Activated T-cell treated with anti-CD3 and anti-CD28 coated beads, Interleukin-2, amount 50 U/mL, for 24 hours (primary cell): Measurements from ENCODE around the gene TTLL11.

Experiments
- DNase-seq: peaks from one replicate; pipeline ENCODE4 v3.0.0-alpha.2; 2020
- H3K27ac Mint-ChIP-seq: 2 replicates; pipeline ENCODE4 v1.8.0; 2020; ENCODE audit warnings: mild to moderate bottlenecking, mixed read lengths
- H3K27me3 Mint-ChIP-seq: 2 replicates; pipeline ENCODE4 v1.8.0; 2020; ENCODE audit warnings: mixed read lengths
- H3K36me3 Mint-ChIP-seq: 2 replicates; pipeline ENCODE4 v1.8.0; 2020; ENCODE audit warnings: low read depth, mixed read lengths
- H3K4me1 Mint-ChIP-seq: 2 replicates; pipeline ENCODE4 v1.8.0; 2020; ENCODE audit warnings: low read depth, mixed read lengths
- H3K4me3 Mint-ChIP-seq: 2 replicates; pipeline ENCODE4 v1.8.0; 2020; ENCODE audit warnings: mild to moderate bottlenecking, moderate library complexity, mixed read lengths
- H3K9me3 Mint-ChIP-seq: 2 replicates; pipeline ENCODE4 v1.8.0; 2020; ENCODE audit warnings: mixed read lengths

The TTLL11 gene

DNA sequence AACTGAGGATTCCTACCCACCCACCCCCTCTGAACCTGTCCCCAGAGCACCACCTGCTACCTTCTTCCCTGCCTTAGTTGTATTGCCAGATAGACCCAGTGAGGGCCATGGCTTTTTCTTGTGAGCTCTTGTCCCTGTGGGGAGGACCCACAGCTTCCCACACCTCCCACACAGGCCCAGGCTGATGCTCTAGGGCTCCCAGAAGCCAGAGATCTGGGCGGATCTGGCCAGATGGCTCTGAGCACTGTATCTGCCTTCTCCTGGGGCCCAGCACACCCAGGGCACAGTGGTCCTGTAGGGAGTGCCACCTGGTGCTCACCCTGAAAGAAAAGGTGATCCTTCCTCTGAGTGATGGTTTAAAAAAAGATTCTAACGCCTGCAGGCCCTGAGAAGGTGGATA, 310.0 kb downstream of the TTLL11 start:
- Mint-ChIP-seq H3K27ac (no peak overlapping the region), H3K9me3 (no peaks in the 10 kb centered on the region), H3K4me1 (peaks cover 6% of the 10 kb centered on the region), H3K27me3 (peaks cover 9% of the 10 kb centered on the region), H3K4me3 (no peak overlapping the region), H3K36me3 (no peaks in the 10 kb centered on the region)
- no peak for DNase-seq

DNA sequence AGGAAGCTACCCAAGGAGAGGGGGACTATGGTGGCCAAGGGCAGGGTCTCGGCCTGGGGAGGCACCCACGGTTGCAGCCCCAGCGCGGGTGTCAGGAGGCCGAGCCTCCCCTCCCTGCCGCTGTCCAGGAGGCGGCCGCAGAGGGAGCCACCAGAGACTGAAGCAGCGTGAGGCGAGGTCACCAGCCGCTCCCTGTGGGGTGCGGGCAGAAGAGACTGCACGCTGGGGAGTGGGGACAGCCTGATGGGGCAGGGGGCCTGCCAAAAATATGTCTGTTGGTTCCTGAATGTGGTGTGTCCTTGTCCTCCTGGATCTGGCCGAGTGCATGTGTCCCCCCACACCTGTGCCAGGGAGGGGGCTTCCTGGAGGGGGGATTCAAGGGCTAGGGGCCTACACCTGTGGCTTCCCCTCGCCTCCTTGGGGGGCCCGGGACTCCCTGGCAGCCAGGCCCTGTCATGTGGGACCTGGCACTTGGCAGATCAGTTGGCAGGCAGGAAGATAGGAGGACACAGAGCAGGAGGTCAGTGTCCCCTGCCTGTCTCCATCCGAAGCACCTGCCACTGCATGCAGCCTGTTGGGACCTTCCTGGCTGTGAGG, 310.5 kb downstream of the TTLL11 start:
- Mint-ChIP-seq H3K27me3 (peaks cover 9% of the 10 kb centered on the region), H3K27ac (no peak overlapping the region), H3K4me3 (no peak overlapping the region), H3K4me1 (peaks cover 6% of the 10 kb centered on the region), H3K9me3 (no peaks in the 10 kb centered on the region), H3K36me3 (no peaks in the 10 kb centered on the region)
- DNase-seq: no peak

DNA sequence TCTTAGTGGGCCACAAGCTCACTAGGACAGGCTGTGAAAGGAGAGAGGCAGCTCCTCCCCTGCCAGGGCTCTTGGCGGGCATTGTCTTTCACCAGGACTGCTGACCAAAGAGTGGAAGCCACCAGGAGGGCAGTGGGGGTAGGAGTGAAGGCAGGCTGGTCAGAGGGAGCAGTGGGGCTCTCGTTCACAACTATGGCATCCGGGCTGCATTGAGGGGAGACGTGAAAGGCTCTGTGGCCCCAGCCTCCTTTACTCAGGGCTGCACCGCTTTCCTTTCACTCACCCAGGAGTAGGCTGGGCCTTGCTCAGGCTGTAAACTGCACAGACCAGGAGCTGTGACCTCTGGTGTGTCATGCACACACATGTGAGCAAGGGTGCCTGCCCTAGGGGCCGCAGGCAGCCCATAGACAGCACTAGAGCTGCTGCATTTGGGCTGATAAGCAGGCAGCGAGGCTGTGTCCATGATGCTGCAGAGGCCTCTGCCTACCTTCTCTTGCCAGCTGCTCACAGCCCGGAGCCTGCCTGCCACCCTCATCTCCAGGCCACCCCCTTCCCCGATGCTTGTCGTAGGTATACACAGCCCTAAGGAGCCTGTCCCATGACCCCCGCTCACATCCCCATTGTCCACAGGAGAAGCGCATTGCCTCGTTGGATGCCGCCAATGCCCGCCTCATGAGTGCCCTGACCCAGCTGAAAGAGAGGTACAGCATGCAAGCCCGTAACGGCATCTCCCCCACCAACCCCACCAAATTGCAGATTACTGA, 311.2 kb downstream of the TTLL11 start:
- Mint-ChIP-seq H3K4me1 (peaks cover 6% of the 10 kb centered on the region), H3K9me3 (no peaks in the 10 kb centered on the region), H3K4me3 (no peak overlapping the region), H3K27ac (no peak overlapping the region), H3K36me3 (no peaks in the 10 kb centered on the region), H3K27me3 (peaks cover 9% of the 10 kb centered on the region)
- DNase-seq: no peak

DNA sequence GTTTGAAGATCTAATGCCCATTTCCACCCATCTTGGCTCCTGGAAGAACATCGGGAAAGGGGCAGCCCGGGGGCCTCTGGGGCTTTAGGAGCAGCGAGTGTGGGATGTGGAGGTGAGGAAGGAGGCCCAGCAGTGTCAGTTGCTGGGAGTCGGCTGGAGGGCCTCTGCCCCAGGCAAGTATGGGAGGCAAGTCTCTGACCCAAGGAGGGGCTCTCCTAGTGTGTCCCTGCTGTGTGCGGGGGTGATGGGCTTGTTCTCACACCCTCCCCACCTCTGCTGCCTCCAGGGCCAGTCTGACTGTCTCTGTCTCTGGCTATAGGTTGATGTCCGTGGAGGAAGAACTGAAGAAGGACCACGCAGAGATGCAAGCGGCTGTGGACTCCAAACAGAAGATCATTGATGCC, 312.0 kb downstream of the TTLL11 start:
- Mint-ChIP-seq H3K4me3 (no peak overlapping the region), H3K36me3 (no peaks in the 10 kb centered on the region), H3K9me3 (no peaks in the 10 kb centered on the region), H3K4me1 (peaks cover 6% of the 10 kb centered on the region), H3K27ac (no peak overlapping the region), H3K27me3 (peaks cover 10% of the 10 kb centered on the region)
- DNase-seq: no peak

DNA sequence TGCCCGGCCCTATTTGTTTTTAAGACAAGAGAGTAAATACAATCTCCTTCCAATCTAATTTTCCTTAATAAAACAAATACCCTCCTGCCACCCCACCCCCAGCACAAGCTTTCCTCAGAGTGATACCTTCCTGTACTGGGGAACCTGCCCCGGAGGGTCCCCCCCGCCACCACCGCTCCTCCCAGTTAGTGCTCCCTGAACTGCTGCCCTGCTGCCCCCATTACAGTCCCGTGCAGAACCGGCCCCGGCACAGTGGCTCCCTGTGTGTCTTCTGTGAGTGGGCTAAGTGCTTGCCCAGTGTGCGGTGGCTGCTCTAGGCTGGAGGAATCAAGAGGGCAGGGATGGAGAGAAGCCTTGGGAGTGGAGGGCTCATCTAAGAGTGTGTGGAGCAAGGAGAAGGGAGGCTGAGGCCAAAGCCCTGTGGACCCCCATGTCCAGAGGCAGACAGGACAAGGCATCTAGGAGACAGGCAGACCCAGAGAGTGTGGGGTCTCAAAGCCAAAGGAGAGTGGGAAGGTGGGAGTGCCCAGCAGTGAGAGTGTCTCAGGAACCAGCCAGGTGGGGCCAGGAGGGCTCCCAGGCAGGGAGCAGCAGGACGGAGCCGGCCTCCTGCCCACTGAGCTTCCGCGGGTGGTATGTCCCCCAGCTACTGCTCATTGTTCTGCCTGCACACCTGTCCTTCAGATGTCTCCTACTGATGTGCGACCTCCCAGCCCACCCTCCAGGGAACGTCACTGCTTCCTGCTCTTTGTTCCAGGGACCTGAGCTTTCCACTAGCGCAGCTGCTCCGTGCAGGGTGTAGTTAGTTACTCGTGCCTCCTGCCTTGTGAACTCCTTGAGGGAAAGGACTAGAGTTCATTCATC, 312.7 kb downstream of the TTLL11 start:
- no peak for DNase-seq
- no peak overlapping the region for H3K27ac Mint-ChIP-seq
- no peaks in the 10 kb centered on the region for H3K9me3 Mint-ChIP-seq
- peaks cover 6% of the 10 kb centered on the region for H3K4me1 Mint-ChIP-seq
- H3K27me3 Mint-ChIP-seq: peaks cover 10% of the 10 kb centered on the region
- no peak overlapping the region for H3K4me3 Mint-ChIP-seq
- no peaks in the 10 kb centered on the region for H3K36me3 Mint-ChIP-seq

DNA sequence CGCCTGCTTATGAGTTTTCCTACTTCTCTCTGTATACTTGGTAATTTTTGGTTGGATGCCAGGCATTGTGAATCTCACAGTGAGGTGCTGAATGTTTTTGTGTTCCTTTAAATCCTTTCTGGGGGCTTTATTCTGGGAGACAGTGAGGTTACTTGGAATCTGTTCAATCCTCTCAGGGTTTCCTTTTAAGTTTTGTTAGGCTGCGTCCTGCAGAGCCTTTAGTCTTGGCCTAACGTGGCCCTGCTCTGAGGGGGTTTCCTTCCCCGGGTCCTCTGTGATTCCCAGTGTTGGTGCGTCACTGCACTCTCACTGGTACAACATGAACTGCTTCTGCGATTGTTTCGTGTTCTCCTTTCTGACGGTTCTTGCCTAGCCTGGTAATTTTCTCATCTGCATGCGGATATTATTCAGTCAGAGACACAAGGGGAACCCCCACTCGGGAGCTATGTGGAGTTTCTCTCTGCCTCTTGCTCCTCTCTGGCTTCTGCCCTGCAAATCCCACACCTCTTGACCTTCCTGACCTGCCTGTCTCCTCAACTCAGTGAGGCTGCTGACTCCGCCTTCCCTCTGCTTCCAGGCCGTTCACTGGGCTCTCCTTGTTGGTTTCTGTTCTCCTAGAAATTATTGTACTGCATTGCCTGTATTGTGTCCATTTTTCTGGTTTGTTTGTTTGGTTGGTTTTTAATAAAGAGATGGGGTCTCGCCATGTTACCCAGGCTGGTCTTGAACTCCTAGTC, 313.6 kb downstream of the TTLL11 start:
- no peak for DNase-seq
- Mint-ChIP-seq H3K27ac (no peak overlapping the region), H3K36me3 (no peaks in the 10 kb centered on the region), H3K9me3 (no peaks in the 10 kb centered on the region), H3K27me3 (peaks cover 10% of the 10 kb centered on the region), H3K4me3 (no peak overlapping the region), H3K4me1 (peaks cover 6% of the 10 kb centered on the region)

DNA sequence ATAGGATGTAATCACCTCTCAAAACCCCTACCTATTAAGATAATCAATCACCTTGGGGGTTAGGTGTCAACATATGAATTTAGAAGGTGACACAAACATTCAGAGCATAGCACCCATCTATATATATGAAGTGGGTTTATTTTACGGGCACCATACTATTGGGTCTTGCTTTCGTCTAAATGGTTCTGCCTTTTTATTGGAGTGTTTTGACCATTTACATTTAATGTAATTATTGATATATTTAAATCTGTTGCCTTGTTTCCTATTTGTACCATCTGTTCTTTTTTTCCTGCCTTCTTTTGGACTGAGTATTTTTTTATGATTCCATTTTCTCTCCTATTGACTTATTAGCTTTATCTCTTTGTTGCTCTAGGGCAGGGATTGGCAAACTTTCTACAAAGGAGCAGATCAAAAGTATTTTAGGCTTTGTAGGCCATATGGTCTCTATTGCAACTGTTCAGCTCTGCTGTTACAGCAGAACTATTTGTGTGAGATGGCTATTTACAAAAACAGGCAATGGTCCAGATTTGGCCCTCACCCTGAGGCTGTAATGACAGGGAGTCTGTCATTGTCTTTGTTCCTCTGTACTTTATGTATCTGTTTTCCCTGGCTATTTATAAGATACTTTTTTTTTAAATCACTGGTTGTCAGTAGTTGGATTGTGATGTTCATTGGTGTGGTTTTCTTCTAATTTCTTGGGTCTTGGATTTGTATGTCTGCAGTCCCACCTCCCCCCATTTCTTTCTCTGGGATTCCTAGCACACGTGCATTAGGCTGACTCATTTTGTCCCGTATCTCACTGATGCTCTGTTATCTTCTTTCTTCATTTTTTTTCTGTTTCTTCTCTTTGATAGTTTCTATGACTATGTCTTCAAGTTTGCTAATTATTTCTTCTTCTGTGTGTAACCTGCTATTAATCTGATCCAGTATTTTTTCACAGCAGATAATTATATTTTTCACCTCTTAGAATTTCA, 314.6 kb downstream of the TTLL11 start:
- peaks cover 10% of the 10 kb centered on the region for H3K27me3 Mint-ChIP-seq
- no peak overlapping the region for H3K27ac Mint-ChIP-seq
- no peak overlapping the region for H3K4me3 Mint-ChIP-seq
- no peaks in the 10 kb centered on the region for H3K36me3 Mint-ChIP-seq
- peaks cover 2% of the 10 kb centered on the region for H3K4me1 Mint-ChIP-seq
- no peaks in the 10 kb centered on the region for H3K9me3 Mint-ChIP-seq
- DNase-seq: no peak

DNA sequence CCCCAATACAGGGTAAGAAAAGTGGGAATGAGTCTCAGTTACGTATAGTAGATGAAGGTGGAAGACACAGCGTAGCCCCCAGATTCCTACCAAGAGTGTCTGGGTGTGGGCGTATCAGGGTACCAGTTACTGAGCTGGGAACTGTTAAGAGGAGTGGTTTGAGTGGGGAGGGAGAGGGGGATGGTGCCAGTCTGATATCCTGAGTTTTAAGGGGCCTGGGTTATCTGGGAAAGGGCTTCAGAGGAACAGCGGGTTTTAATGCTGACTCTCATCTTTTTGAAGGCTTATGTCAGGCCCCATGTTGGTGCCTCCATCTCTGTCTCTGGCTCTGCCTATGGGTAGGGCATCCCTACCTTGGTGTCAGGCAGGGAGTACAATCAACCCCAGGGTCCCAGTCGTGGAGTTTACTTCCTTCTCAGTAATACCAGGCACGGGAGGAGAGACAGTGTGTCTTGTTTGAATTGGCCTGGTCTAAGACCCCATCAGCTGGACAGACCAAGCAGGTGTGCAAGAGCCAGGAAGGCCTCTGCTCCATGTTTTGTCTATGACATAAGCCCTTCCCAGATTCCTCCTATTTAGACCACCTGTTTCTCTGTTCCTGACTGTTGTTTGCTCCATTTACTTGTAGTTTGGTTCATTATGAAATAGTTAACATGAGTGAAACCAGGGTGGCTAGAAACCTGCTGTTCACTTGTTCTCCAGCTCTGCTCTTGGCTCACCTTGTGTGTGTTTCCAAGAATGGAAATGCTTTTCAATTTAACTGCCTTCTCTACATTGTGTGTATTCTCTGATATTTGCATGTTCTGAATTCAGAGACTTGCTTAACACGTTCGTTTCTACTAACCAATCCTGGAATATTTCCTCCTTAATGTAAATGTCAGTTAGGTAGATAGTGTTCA, 316.1 kb downstream of the TTLL11 start:
- no peaks in the 10 kb centered on the region for H3K4me1 Mint-ChIP-seq

DNA sequence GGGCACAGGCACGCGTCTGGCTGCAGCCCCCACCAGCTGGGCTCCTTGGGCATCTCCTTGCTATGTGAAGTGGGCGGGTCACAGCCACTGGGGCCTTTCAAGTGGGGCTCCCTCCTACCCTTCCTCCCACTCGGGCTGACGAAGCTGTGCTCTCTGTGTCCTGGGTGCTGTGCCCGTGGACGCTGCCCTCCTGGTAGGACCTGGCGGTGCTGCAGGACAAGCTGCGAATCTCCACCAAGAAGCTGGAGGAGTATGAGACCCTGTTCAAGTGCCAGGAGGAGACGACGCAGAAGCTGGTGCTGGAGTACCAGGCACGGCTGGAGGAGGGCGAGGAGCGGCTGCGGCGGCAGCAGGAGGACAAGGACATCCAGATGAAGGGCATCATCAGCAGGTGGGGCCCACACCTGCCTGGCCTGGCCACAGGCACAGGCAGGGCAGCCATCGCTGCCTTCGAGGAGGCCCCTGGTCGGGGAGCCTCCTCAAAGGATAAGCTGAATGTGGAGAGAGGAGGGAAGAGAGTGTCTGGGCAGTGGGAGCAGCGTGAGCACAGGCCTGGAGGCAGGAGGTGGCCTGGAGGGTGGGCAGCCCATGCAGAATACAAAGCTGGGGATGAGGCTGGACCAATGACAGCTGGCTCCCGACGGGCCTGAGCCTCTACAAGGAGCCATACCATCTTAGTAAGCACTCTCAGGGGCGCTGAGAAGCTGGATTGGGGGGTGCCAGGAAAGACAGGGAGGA, 316.9 kb downstream of the TTLL11 start:
- no peak overlapping the region for H3K27ac Mint-ChIP-seq

More for the DNA sequence above, 316.1 kb downstream of the TTLL11 start:
- Mint-ChIP-seq H3K9me3 (no peaks in the 10 kb centered on the region), H3K27me3 (peaks cover 10% of the 10 kb centered on the region), H3K4me3 (no peak overlapping the region), H3K27ac (no peak overlapping the region), H3K36me3 (no peaks in the 10 kb centered on the region)
- no peak for DNase-seq

DNA sequence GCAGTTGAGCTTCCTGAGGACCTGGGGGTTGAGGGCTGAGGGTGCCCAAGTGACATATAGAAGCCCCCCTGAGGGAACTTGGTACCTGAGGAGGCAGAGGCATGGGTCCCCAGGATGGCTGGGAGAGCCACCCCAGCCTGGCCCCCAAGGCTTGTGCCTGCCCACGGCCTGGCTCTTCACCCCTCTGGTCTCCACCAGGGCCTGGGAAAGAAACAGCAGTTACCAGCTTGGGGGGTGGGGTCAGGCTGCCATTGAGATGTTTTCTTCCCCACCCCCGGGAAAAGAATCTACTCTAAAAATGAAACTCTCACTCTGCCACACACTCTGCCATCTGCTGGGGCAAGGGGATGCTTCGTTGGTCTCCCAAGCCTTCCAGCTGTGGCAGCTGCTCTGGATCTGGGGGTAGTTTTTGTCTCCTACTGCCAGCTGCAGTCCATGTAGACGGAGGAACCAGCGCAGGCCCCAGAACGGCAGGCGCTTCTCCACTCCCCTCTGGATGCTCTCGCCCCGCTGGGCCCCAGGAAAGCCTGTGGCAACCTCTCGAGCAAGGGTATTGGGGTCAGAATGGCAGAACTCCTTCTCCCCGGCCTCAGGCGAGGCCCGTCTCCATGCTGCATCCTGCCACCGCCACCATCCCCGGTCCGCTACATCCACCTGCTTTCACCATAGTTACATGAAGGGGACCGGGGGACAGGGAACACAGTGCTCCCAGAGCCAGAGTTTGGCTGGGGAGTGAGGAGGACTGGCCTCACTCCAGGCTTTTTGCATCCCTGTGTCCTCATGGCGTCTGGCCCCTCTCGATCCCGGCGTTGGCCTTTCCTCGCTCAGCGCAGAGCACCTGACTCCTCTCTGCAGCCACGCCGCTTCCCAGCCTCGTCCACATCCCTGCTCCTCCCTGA, 318.1 kb downstream of the TTLL11 start:
- H3K4me1 Mint-ChIP-seq: no peaks in the 10 kb centered on the region
- no peak for DNase-seq
- no peak overlapping the region for H3K27ac Mint-ChIP-seq
- H3K36me3 Mint-ChIP-seq: no peaks in the 10 kb centered on the region
- peaks cover 4% of the 10 kb centered on the region for H3K27me3 Mint-ChIP-seq
- no peaks in the 10 kb centered on the region for H3K9me3 Mint-ChIP-seq
- no peak overlapping the region for H3K4me3 Mint-ChIP-seq

More for the DNA sequence above, 316.9 kb downstream of the TTLL11 start:
- Mint-ChIP-seq H3K9me3 (no peaks in the 10 kb centered on the region), H3K27me3 (peaks cover 8% of the 10 kb centered on the region), H3K4me1 (no peaks in the 10 kb centered on the region), H3K4me3 (no peak overlapping the region), H3K36me3 (no peaks in the 10 kb centered on the region)
- no peak for DNase-seq

DNA sequence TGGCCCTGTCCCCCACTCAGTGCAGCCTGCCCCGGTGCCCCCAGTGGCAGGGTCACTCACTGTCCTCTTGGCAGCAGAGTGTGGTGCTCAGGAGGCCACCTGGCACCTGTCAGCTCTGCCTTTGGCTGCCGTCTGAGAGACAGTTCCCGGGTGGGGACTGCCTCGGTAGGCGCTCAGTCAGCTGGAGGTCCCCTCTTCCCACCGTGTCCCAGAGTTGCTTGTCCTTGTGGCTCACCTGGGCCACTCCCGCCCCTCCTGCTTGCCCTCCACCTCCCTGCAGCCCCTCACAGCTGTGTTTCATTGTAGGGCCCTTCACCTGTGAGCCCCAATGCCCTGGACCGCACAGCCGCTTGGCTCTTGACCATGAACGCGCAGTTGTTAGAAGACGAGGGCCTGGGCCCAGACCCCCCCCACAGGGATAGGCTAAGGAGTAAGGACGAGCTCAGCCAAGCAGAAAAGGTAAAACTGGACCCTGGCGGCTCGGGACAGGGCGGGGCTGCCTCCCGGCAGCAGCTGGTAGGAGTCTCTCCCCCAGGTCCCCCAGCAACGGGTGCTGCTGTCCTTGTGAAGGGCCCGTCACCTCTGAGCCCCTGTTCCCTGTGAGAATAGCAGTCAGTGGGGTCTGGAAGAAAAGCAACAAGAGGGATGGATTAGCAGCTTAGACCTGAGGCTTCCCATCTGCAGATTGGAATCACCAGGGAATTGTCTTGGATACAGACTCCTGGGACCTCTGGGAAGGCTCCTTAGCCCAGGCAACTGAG, 319.0 kb downstream of the TTLL11 start:
- Mint-ChIP-seq H3K27me3 (peaks cover 4% of the 10 kb centered on the region), H3K4me1 (no peaks in the 10 kb centered on the region), H3K9me3 (no peaks in the 10 kb centered on the region), H3K27ac (no peak overlapping the region), H3K4me3 (no peak overlapping the region), H3K36me3 (no peaks in the 10 kb centered on the region)
- DNase-seq: no peak
